GM12878 (cell line): ENCODE measurements around the gene TIAM1.

ENCODE experiments used
- CEBPB ChIP-seq, 2 experiments: fragments of 150-350 bp in 1 of 2; IDR thresholded peaks; 2 replicates each; pipeline ENCODE4 v1.6.1; 2012 to 2014; ENCODE audit warnings: low read depth in 2 of 2, low read length in 2 of 2, borderline replicate concordance in 1 of 2, inconsistent platforms in 1 of 2
- CTCF ChIP-seq, 3 experiments: IDR thresholded peaks in 2 of 3; conservative IDR thresholded peaks in 1 of 3; 2 replicates each; pipeline ENCODE4 v1.5.1; 2011; ENCODE audit warnings: low read depth in 3 of 3, low read length in 3 of 3, mild to moderate bottlenecking in 3 of 3, control low read depth in 2 of 3, moderate library complexity in 2 of 3, inconsistent platforms in 1 of 3, mixed read lengths in 1 of 3; ENCODE audit not compliant: control insufficient read depth in 2 of 3, insufficient read depth in 1 of 3; ENCODE audit errors: extremely low read depth in 1 of 3
- EP300 ChIP-seq, 2 experiments: fragments of 150-350 bp in 1 of 2; IDR thresholded peaks; 2 replicates each; pipeline ENCODE4 v1.6.1; 2011 to 2012; ENCODE audit warnings: low read depth in 2 of 2, low read length in 2 of 2, borderline replicate concordance in 1 of 2, improper control_type of control experiment in 1 of 2, inconsistent platforms in 1 of 2; ENCODE audit not compliant: control insufficient read depth in 1 of 2
- NFIC ChIP-seq: IDR thresholded peaks from 2 replicates; pipeline ENCODE4 v1.6.1; 2012; ENCODE audit warnings: low read depth, mild to moderate bottlenecking, inconsistent platforms, low read length, moderate library complexity
- RBBP5 ChIP-seq: fragments of 200-600 bp; sonication (generic); conservative IDR thresholded peaks from 2 replicates; pipeline ENCODE4 v1.6.1; 2016
- SREBF2 ChIP-seq: IDR thresholded peaks from 2 replicates; pipeline ENCODE4 v1.6.1; 2012; ENCODE audit warnings: mild to moderate bottlenecking, low read length
- TAF1 ChIP-seq: IDR thresholded peaks from 2 replicates; pipeline ENCODE4 v1.6.1; 2011; ENCODE audit warnings: mild to moderate bottlenecking, low read depth, low read length, borderline replicate concordance
- TCF12 ChIP-seq: IDR thresholded peaks from 2 replicates; pipeline ENCODE4 v1.6.1; 2011; ENCODE audit warnings: low read depth, mild to moderate bottlenecking, low read length
- ZNF274 ChIP-seq: IDR thresholded peaks from one replicate; pipeline ENCODE4 v1.8.0; 2011; ENCODE audit not compliant: insufficient read length, insufficient read depth

- TF ChIP-seq CTCF (IDR thresholded peaks at IDR 0.05 in 2 of 3, conservative IDR thresholded peaks at IDR 0.05 in 1 of 3; ENCODE audit: control insufficient read depth in 2 of 3, extremely low read depth in 1 of 3, insufficient read depth in 1 of 3, low read depth in 3 of 3, low read length in 3 of 3) (no peak), TCF12 (no peak), EP300 (IDR thresholded peaks at IDR 0.05; ENCODE audit: borderline replicate concordance in 1 of 2, control insufficient read depth in 1 of 2, low read depth in 2 of 2, low read length in 2 of 2) (no peak), CEBPB (IDR thresholded peaks at IDR 0.05; ENCODE audit: borderline replicate concordance in 1 of 2, low read depth in 2 of 2, low read length in 2 of 2) (no peak), ZNF274 (no peak), NFIC (no peak), SREBF2 (no peak), TAF1 (no peak), RBBP5 (no peak)
Measured at GRCh38 chr21:31371715-31372470, 27.8 kb upstream of the TIAM1 start.
